HepG2 (cell line): ENCODE measurements around the gene ZNF384.

Experiments used
- ARNT ChIP-seq: fragments of 450-650 bp; IDR thresholded peaks from 2 replicates; pipeline ENCODE4 v1.6.1; 2017
- CHD4 ChIP-seq: fragments of 200-600 bp; sonication (generic); IDR thresholded peaks from 2 replicates; pipeline ENCODE4 v1.7.0; 2017; ENCODE audit warnings: mild to moderate bottlenecking, low read length, borderline replicate concordance
- MTA1 ChIP-seq: sonication (generic); formaldehyde crosslinking; IDR thresholded peaks from 2 replicates; pipeline ENCODE4 v1.4.0; 2020; ENCODE audit warnings: missing genetic modification reagents, mild to moderate bottlenecking, borderline replicate concordance
- TAF1 ChIP-seq: sonication (generic); formaldehyde crosslinking; IDR thresholded peaks from 2 replicates; pipeline ENCODE4 v1.4.0; 2020; ENCODE audit warnings: missing genetic modification reagents
- ZNF431 ChIP-seq: sonication (generic); formaldehyde crosslinking; IDR thresholded peaks from 2 replicates; pipeline ENCODE4 v1.9.0; 2022; ENCODE audit warnings: missing genetic modification reagents, low read depth, mild to moderate bottlenecking, borderline replicate concordance
- ZNF775 ChIP-seq: sonication (generic); formaldehyde crosslinking; IDR thresholded peaks from 2 replicates; pipeline ENCODE4 v1.4.0; 2020; ENCODE audit warnings: missing genetic modification reagents, mild to moderate bottlenecking, moderate library complexity, borderline replicate concordance
- TF ChIP-seq, protein P1 (sequence below), 2 experiments: sonication (generic) in 1 of 2; formaldehyde crosslinking in 1 of 2; IDR thresholded peaks; 2 replicates each; pipeline versions ENCODE4 v1.5.1 to v1.6.1; 2011 to 2020; ENCODE audit warnings: borderline replicate concordance in 1 of 2, low read depth in 1 of 2, low read length in 1 of 2, mild to moderate bottlenecking in 1 of 2, missing genetic modification reagents in 1 of 2, moderate library complexity in 1 of 2
- TF ChIP-seq, protein P2 (sequence below): sonication (generic); formaldehyde crosslinking; conservative IDR thresholded peaks from 2 replicates; pipeline ENCODE4 v1.4.0; 2020; ENCODE audit warnings: missing genetic modification reagents
- TF ChIP-seq, protein P3 (sequence below): sonication (generic); formaldehyde crosslinking; IDR thresholded peaks from 2 replicates; pipeline ENCODE4 v1.5.0; 2020; ENCODE audit warnings: mild to moderate bottlenecking, missing genetic modification reagents, moderate library complexity

DNA sequence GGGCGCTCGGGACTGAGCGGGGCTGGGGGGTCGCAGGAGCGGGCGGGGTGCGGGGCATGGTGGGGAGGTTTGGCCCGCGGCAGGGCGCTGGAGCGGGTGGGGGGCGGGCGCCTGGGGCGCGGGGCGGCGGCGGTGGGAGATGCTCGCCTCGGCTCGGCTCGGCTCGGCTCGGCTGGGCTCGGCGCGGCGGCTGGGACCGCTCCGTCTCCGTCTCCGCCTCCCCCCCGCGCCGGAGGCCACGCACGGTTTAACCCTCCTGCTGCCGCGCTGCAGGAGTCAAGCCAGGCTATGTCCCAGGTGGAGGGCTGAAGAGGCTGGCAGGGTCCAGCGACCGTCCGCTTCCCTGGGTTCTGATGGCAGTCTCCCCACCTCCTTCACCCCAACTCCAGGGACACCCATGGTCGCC lies 11.5 kb upstream of the ZNF384 start, which contains the start of gene PIANP:
- TF ChIP-seq, protein P1, sequence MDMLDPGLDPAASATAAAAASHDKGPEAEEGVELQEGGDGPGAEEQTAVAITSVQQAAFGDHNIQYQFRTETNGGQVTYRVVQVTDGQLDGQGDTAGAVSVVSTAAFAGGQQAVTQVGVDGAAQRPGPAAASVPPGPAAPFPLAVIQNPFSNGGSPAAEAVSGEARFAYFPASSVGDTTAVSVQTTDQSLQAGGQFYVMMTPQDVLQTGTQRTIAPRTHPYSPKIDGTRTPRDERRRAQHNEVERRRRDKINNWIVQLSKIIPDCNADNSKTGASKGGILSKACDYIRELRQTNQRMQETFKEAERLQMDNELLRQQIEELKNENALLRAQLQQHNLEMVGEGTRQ (IDR thresholded peaks at IDR 0.05; ENCODE audit: low read depth, low read length), result no peak
- TF ChIP-seq, protein P1 (CRISPR knock-in tag; IDR thresholded peaks at IDR 0.05; ENCODE audit: borderline replicate concordance), result no peak
- TF ChIP-seq, protein P2, sequence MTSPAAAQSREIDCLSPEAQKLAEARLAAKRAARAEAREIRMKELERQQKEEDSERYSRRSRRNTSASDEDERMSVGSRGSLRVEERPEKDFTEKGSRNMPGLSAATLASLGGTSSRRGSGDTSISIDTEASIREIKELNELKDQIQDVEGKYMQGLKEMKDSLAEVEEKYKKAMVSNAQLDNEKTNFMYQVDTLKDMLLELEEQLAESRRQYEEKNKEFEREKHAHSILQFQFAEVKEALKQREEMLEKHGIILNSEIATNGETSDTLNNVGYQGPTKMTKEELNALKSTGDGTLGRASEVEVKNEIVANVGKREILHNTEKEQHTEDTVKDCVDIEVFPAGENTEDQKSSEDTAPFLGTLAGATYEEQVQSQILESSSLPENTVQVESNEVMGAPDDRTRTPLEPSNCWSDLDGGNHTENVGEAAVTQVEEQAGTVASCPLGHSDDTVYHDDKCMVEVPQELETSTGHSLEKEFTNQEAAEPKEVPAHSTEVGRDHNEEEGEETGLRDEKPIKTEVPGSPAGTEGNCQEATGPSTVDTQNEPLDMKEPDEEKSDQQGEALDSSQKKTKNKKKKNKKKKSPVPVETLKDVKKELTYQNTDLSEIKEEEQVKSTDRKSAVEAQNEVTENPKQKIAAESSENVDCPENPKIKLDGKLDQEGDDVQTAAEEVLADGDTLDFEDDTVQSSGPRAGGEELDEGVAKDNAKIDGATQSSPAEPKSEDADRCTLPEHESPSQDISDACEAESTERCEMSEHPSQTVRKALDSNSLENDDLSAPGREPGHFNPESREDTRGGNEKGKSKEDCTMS (CRISPR knock-in tag), result no peak
- TF ChIP-seq ARNT (no peak), TAF1 (no peak), ZNF431 (CRISPR knock-in tag) (no peak), CHD4 (no peak), ZNF775 (no peak), MTA1 (CRISPR knock-in tag) (0 out of 2 replicates have a peak, but pooled peaks have one; percentile 22)
- TF ChIP-seq, protein P3, sequence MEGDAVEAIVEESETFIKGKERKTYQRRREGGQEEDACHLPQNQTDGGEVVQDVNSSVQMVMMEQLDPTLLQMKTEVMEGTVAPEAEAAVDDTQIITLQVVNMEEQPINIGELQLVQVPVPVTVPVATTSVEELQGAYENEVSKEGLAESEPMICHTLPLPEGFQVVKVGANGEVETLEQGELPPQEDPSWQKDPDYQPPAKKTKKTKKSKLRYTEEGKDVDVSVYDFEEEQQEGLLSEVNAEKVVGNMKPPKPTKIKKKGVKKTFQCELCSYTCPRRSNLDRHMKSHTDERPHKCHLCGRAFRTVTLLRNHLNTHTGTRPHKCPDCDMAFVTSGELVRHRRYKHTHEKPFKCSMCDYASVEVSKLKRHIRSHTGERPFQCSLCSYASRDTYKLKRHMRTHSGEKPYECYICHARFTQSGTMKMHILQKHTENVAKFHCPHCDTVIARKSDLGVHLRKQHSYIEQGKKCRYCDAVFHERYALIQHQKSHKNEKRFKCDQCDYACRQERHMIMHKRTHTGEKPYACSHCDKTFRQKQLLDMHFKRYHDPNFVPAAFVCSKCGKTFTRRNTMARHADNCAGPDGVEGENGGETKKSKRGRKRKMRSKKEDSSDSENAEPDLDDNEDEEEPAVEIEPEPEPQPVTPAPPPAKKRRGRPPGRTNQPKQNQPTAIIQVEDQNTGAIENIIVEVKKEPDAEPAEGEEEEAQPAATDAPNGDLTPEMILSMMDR (CRISPR knock-in tag), result no peak
